ENCODE data around the gene BICC1.

DNA sequence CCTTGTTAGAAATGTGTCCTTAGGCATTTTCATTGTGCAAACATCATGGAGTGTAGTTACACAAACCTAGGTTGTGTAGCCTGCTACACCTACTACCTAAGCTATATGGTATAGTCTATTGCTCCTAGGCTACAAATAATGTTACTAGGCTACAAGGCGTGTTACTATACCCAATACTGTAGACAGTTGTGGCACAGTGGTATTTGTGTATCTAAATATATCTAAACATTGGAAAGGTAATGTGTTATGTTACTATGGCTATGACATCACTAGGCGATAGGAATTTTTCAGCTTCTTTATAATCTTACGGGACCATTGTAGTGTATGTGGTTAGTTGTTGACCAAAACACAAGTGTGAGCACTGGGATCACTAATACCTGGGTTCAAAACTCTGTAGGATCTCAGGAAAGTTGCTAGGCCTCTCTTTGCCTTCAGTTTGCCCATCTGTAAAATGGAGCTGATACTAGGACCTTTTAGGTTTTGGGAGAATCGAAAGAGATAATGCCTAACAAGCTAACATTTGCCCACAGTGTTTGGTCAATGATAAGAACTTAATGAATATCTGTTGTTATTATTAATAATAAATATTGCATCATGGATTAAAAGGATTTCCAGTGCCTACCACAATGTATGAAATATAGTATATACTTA is 2.7 kb downstream of the BICC1 start:
- no peak for TF ChIP-seq MYC (IDR thresholded peaks at IDR 0.05; ENCODE audit: low read depth, low read length)
- no peak for TF ChIP-seq CTCF (IDR thresholded peaks at IDR 0.05; ENCODE audit: extremely low read depth in 1 of 2, insufficient read depth in 1 of 2, low read depth in 1 of 2, low read length in 2 of 2)
- TF ChIP-seq JUN (IDR thresholded peaks at IDR 0.05; ENCODE audit: borderline replicate concordance, insufficient read depth, insufficient read length, low read depth), result no peak
- TF ChIP-seq POLR2A (IDR thresholded peaks at IDR 0.05; ENCODE audit: low read depth, low read length), result no peak
- TF ChIP-seq EZH2 (IDR thresholded peaks at IDR 0.05; ENCODE audit: borderline replicate concordance, low read depth, low read length, severe bottlenecking), result no peak
- TF ChIP-seq FOS (IDR thresholded peaks at IDR 0.05; ENCODE audit: borderline replicate concordance, insufficient read depth, low read length), result no peak
